Activated T-helper 1 cell treated with anti-CD3 and anti-CD28 coated beads, Interleukin-12 subunit alpha, Interleukin-12 subunit beta, Interleukin-2, Interleukin-4 antibody, amounts not matched to agents 30 ng/mL and 10 ng/mL and 1 ng/mL, durations not matched to agents 14 hours and 24 hours and 36 hours (primary cell): ENCODE results near the gene RAPH1. TPM values are rescaled to one million over a fixed set of nuclear protein-coding genes. Genes with fewer than 3 reads are reported as not detected.
"Not testable (repeated sequence)": the region's sequence is repeated elsewhere in the genome, so short reads cannot be mapped to it uniquely, and the experiment has no call there.

Source experiments
- DNase-seq: peaks from one replicate; pipeline ENCODE4 v3.0.0; 2021; ENCODE audit warnings: low spot score
- H3K27ac Mint-ChIP-seq: one replicate; pipeline ENCODE4 v1.8.0; 2021; ENCODE audit warnings: mild to moderate bottlenecking, mixed read lengths
- H3K27me3 Mint-ChIP-seq: one replicate; pipeline ENCODE4 v1.8.0; 2022; ENCODE audit warnings: mild to moderate bottlenecking, moderate library complexity, mixed read lengths; ENCODE audit not compliant: insufficient read depth
- H3K36me3 Mint-ChIP-seq: one replicate; pipeline ENCODE4 v1.8.0; 2021; ENCODE audit warnings: low read depth, mixed read lengths
- H3K4me1 Mint-ChIP-seq: one replicate; pipeline ENCODE4 v1.8.0; 2021; ENCODE audit warnings: low read depth, mixed read lengths
- H3K4me3 Mint-ChIP-seq: one replicate; pipeline ENCODE4 v1.8.0; 2021; ENCODE audit warnings: mild to moderate bottlenecking, moderate library complexity, mixed read lengths
- H3K9me3 Mint-ChIP-seq: one replicate; pipeline ENCODE4 v1.8.0; 2021; ENCODE audit warnings: mixed read lengths
- intact Hi-C: fragments of 100-400 bp; cut with micrococcal nuclease; formaldehyde crosslinking; loops from one replicate; pipeline ENCODE4 v1.15.1; 2024
- total RNA-seq: library from RNA; stranded (reverse); gene quantifications from 2 replicates; pipeline ENCODE4 v1.2.3, GENCODE V29; 2022

RAPH1 gene
- total RNA-seq, 1 donor from 2014 or later: 4.6 TPM

DNA sequence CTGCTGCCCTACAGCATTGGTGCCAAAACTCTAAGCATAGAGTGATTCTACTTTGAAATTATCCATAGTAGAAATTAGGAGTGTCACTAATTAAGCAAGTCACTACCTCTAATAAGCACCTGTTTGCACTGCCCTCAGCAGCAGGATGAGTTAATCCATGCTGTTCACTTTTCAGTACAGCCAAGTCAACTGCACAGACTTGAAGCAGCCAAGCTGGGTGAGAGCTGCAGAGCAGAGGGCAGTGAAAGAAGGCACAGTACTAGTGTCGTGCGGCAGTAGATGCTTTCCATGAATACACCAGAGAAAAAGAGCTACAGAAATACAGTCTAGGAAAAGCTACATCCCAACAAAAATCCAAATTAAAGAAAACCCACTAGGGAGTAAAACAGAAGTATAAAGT, 98.6 kb downstream of the RAPH1 start:
- peaks cover 8% of the 10 kb centered on the region for H3K36me3 Mint-ChIP-seq
- H3K27ac Mint-ChIP-seq: no peak overlapping the region
- H3K27me3 Mint-ChIP-seq: no peaks in the 10 kb centered on the region
- no peaks in the 10 kb centered on the region for H3K9me3 Mint-ChIP-seq
- H3K4me1 Mint-ChIP-seq: no peaks in the 10 kb centered on the region
- no peak overlapping the region for H3K4me3 Mint-ChIP-seq
- no peak for DNase-seq
- intact Hi-C loops: no loop called here

DNA sequence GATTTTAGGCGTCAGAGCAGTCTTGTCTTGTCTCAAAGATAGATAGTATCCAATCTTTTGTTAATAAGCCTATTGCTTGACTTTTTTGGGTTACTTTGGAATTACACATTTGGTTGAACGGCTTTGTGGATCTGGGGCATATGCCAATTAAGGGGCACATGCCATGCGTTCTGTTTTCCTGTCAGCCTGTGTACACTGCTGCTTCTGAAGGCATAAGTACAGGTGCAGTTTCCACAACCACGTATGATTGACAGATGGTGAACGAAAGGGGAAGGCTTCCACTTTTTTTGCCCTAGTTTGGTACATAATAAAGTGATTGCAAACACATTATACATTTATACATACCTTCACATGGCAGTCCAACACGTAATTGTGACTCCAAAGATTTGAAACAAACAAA, 102.3 kb downstream of the RAPH1 start:
- Mint-ChIP-seq H3K4me3 (no peak overlapping the region), H3K36me3 (peaks cover 10% of the 10 kb centered on the region), H3K27me3 (no peaks in the 10 kb centered on the region), H3K4me1 (no peaks in the 10 kb centered on the region), H3K9me3 (no peaks in the 10 kb centered on the region), H3K27ac (no peak overlapping the region)
- intact Hi-C loops: no loop called here
- DNase-seq: no peak

DNA sequence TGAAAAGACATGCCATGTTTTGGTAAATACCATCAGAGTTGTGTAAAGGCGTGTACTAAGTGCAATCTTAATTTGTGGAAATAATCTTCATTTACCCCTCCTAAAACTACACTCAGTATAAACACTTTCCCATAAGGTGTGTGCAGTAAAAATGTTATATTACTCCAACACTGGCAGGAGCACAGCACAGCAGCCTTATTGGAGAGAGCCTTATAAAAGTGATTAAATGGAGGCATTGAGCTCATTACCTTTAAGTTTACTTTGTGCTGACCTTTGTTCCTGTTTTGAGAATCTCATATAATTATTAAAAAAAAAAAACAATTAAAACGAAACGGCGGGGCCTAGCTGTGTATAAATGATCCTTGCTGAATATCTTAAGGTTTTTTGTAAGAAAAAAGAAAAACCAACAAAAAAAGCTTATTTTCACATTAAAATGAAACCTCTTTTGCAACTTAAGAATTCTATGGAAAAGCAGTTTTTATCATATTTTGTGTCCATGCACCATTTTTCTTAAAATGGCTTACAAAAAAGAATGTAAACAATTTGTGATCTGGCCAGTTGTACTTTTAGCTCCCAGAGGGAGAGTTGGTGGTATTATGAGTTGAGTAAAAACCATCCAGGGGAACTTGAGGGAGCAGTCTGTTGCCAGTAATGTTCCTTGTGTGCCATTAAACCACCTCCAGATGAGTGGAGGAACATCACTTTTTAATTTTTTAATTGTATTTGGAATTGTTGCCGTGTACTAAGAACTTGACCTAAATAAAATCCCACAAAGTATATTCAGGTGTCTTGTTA, 103.5 kb downstream of the RAPH1 start:
- no peak overlapping the region for H3K4me3 Mint-ChIP-seq
- H3K27ac Mint-ChIP-seq: no peak overlapping the region
- H3K9me3 Mint-ChIP-seq: no peaks in the 10 kb centered on the region
- no peaks in the 10 kb centered on the region for H3K27me3 Mint-ChIP-seq
- no peak for DNase-seq
- H3K4me1 Mint-ChIP-seq: no peaks in the 10 kb centered on the region
- intact Hi-C loops: no loop called here
- H3K36me3 Mint-ChIP-seq: peaks cover 13% of the 10 kb centered on the region

DNA sequence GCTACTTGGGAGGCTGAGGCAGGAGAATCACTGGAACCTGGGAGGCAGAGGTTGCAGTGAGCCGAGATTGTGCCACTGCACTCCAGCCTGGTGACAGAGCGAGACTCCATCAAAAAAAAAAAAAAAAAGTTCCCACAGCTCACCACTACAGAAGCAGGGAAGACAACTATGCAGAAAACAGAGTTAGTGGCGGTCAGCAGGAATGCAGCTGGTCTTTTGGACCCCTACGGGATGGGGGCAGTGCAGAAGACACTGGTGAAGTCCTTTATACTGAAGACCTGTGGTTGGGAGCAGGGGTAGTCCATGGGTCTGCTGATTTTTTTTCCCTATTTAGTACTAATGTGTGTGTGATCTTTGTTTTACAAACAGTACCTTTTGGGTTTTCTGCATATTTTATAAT, 105.5 kb downstream of the RAPH1 start:
- DNase-seq, H3K27ac Mint-ChIP-seq, H3K4me3 Mint-ChIP-seq, intact Hi-C loops, H3K9me3 Mint-ChIP-seq, H3K4me1 Mint-ChIP-seq, H3K27me3 Mint-ChIP-seq: not testable (repeated sequence)
- H3K36me3 Mint-ChIP-seq: peaks cover 15% of the 10 kb centered on the region

DNA sequence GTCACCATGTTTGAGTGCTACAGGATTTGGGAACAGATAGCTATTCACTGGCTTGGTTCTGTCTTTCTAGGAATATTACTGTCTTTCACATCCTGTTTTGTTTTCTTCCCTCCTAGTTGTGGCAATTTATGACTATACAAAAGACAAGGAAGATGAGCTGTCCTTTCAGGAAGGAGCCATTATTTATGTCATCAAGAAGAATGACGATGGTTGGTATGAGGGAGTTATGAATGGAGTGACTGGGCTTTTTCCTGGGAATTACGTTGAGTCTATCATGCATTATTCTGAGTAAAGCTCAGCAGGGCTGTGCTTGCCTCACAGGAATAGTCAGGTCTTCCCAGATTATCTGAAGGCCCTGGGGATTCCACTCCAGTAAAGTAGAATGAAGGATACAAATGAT, 108.0 kb downstream of the RAPH1 start:
- no peak for DNase-seq
- Mint-ChIP-seq H3K4me1 (no peaks in the 10 kb centered on the region), H3K9me3 (no peaks in the 10 kb centered on the region), H3K27ac (no peak overlapping the region), H3K4me3 (no peak overlapping the region), H3K27me3 (no peaks in the 10 kb centered on the region), H3K36me3 (peaks cover 13% of the 10 kb centered on the region)
- intact Hi-C loops: no loop called here

DNA sequence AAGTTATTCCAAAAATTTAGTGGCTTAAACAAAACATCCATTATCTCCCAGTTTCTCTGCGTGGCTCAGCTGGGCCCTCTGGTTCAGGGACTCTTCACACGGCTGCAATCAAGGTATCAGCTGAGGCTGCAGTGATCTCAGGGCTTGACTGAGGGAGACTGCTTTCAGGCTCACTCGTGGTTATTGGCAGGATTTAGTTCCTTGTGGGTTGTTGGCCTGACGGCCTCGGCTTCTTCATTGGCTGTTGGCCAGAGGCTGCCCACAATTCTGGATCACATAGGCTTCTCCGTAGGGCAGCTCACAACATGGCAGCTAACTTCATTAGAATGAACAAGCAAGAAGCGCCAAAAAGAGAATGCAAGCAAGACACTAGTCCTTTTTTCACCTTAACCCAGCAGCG, 116.8 kb downstream of the RAPH1 start:
- Mint-ChIP-seq H3K27ac (no peak overlapping the region), H3K36me3 (peaks cover 27% of the 10 kb centered on the region), H3K4me1 (no peaks in the 10 kb centered on the region), H3K9me3 (no peaks in the 10 kb centered on the region), H3K4me3 (no peak overlapping the region), H3K27me3 (no peaks in the 10 kb centered on the region)
- DNase-seq: no peak
- intact Hi-C loops: no loop called here

DNA sequence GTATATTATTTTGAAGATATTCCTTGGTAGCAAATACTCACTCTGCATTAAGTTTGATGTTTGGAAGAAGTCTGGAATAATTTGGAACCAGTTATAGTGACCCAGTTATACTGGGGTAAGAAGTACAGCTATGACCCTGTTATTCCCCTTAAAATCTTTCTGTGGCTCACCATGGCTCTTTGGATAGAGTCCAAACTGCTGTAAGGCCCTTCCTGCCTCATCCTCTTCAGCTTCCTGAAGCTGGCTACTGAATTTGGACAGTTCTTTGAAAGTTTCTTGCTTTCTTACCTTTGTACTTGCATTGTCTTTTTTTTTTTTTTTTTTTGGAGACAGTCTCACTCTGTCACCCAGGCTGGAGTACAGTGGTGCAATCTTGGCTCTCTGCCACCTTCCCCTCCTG, 121.3 kb downstream of the RAPH1 start:
- Mint-ChIP-seq H3K36me3 (peaks cover 32% of the 10 kb centered on the region), H3K4me3 (no peak overlapping the region), H3K27me3 (no peaks in the 10 kb centered on the region), H3K9me3 (no peaks in the 10 kb centered on the region), H3K4me1 (no peaks in the 10 kb centered on the region), H3K27ac (no peak overlapping the region)
- no peak for DNase-seq
- intact Hi-C loops: no loop called here

DNA sequence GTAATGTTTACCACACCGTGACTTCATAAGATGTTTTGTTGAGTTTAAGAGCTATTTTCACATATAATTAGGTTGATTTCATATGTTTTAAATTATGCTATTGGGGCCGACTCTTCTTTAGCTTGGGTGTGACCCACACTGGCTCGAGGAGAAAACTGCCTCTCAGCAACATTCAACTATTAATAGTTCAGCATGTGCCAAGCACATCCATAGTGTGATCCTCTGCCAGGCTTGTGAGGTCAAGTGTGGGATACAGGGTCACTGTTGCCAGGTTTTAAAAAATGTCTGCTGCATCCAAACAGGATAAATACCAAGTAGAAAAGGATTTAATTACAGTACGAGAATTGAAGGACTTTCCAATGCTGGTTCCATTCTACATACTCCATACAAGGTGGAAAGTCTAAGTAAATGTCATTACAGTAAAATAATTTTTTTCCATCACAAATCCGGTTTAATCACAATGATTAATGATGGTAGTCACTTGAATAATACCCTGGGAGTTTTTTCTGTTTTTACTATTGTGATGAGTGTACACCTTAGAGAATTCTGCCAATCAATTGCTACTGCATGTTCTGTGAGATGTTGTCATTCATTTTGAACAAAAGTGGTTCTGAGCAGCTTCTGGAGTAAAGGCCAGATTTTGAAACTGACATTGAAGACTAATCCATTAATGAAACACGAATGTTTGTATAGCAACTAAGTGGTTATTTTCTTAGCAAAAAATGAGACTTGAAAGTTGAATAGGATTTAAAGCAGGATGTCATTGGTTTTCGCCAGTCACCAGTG, 122.4 kb downstream of the RAPH1 start:
- H3K36me3 Mint-ChIP-seq: peaks cover 23% of the 10 kb centered on the region
- H3K4me1 Mint-ChIP-seq: no peaks in the 10 kb centered on the region
- H3K27me3 Mint-ChIP-seq: no peaks in the 10 kb centered on the region
- DNase-seq: no peak
- intact Hi-C loops: no loop called here
- H3K4me3 Mint-ChIP-seq: no peak overlapping the region
- no peaks in the 10 kb centered on the region for H3K9me3 Mint-ChIP-seq
- no peak overlapping the region for H3K27ac Mint-ChIP-seq

DNA sequence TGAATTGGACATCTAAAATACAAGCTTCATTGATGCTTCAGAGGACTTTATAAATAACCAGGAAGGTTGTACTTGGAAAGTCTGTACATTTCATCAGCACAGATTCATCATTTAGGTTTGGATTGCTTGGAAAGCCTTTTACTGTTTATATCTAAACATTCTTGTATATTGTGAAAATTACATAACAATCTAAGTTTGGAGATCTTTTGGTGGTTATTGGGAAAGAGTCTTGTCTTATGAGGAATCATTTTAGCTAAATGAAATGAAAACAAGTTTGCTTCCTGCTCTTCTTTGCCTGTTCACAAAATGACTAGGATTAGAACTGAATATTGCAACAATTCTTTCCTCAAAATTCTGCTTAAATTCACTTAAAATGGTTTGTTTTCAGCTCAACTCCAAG, 127.6 kb downstream of the RAPH1 start:
- no peak for DNase-seq
- Mint-ChIP-seq H3K36me3 (peaks cover 24% of the 10 kb centered on the region), H3K27ac (no peak overlapping the region), H3K27me3 (no peaks in the 10 kb centered on the region), H3K9me3 (no peaks in the 10 kb centered on the region), H3K4me1 (no peaks in the 10 kb centered on the region), H3K4me3 (no peak overlapping the region)
- intact Hi-C loops: no loop called here

DNA sequence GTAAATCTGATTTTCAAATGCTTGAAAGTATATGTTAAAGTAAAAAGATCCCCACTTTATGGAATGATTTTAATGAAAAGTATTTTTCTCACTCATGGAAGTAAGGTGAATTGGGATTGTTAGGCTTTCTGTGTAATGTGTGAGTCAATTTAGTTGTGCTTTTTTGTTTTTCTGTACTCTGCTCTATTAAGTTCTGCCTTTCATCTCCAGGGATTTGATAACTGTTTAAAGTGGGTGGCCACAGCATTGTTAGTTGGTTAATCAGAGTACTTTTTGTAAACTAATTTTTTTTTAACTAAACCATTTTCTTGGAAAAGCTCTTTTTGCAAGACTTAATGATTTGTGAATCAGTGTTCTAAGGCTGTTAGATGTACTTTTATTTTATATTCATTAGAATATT, 130.1 kb downstream of the RAPH1 start:
- intact Hi-C loops: no loop called here
- no peak overlapping the region for H3K4me3 Mint-ChIP-seq
- H3K9me3 Mint-ChIP-seq: no peaks in the 10 kb centered on the region
- H3K36me3 Mint-ChIP-seq: peaks cover 20% of the 10 kb centered on the region
- no peaks in the 10 kb centered on the region for H3K27me3 Mint-ChIP-seq
- DNase-seq: no peak
- no peak overlapping the region for H3K27ac Mint-ChIP-seq
- H3K4me1 Mint-ChIP-seq: no peaks in the 10 kb centered on the region

DNA sequence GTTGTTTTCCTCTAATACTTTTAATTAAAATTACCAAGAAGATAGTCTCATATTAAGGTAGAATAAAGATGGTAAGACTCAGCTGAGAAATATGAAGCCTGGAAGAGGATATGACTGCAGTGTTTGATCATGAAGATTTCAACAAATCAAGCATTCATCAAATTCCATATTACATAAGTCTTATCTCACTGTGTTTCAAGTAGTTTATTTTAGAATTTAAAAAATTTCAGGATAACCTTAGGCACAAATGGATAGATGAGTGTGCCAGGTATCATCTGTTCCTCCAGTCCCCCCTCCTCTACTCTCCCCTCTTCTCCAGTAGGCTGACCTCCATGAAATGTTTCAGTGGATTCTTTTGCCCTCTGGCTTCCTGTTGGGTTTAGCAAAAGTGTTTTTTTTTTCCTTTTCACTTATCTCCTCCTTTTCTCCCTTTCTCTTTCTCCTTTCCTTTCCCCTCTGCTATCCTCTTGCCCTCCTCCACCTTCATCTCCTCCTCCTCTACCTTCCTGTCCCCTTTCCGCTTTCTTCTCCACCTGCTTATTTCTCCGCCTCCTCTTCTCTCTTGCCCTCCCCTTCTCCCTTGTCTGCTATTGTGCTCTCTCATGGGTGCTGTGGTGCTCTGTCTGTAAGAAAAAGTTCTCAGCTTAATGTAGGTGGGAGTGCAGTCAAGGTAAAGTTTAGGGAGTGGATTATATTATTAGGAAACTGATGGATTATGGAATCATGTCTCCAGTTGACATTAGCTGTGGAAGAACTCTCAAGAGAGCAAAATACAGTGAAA, 134.1 kb downstream of the RAPH1 start:
- H3K27ac Mint-ChIP-seq: no peak overlapping the region

DNA sequence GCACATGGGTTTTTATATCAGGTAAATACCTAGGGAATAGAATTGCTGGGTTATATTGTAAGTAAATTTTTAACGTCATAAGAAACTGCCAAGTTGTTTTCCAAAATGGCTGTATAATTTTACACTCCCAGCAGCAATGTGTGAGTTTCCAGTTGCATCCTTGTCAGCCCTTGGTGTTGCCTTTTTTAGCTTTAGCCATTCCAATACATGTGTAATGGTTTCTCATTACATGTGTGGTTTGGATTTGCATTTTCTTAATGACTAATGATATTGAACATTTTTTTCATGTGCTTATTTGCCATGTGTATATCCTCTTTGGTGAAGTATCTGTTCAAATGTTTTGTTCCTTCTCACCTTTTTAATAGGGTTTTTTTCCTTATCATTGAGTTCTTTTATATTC, 136.1 kb downstream of the RAPH1 start:
- intact Hi-C loops: no loop called here
- Mint-ChIP-seq H3K4me1 (no peaks in the 10 kb centered on the region), H3K4me3 (no peak overlapping the region), H3K27me3 (no peaks in the 10 kb centered on the region), H3K9me3 (peaks cover 7% of the 10 kb centered on the region), H3K36me3 (peaks cover 15% of the 10 kb centered on the region), H3K27ac (no peak overlapping the region)
- no peak for DNase-seq

More for the DNA sequence above, 134.1 kb downstream of the RAPH1 start:
- no peaks in the 10 kb centered on the region for H3K4me1 Mint-ChIP-seq
- peaks cover 7% of the 10 kb centered on the region for H3K9me3 Mint-ChIP-seq
- H3K36me3 Mint-ChIP-seq: peaks cover 15% of the 10 kb centered on the region
- no peak for DNase-seq
- intact Hi-C loops: no loop called here
- H3K27me3 Mint-ChIP-seq: no peaks in the 10 kb centered on the region
- no peak overlapping the region for H3K4me3 Mint-ChIP-seq

DNA sequence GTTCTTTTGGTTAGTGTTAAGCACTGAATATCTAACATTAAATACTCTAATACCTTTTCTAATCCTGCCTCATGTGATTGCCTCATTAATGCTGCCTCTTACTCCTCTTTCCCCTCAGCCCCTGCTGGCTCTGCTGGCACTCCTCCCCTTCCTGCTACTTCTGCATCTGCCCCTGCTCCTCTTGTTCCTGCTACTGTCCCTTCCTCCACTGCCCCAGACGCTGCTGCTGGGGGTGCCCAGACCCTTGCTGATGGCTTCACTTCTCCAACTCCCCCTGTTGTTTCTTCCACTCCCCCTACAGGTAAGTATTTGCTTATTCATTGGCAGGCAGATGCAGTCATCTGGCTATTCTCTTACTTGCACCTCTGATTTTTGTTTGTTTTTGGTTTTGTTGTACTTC, 138.4 kb downstream of the RAPH1 start:
- no peak overlapping the region for H3K4me3 Mint-ChIP-seq
- peaks cover 15% of the 10 kb centered on the region for H3K36me3 Mint-ChIP-seq
- DNase-seq: no peak
- H3K4me1 Mint-ChIP-seq: peaks cover 5% of the 10 kb centered on the region
- no peak overlapping the region for H3K27ac Mint-ChIP-seq
- no peaks in the 10 kb centered on the region for H3K27me3 Mint-ChIP-seq
- peaks cover 7% of the 10 kb centered on the region for H3K9me3 Mint-ChIP-seq
- intact Hi-C loops: no loop called here
